ENCODE results near the gene NPW. TPM values are rescaled to one million over a fixed set of nuclear protein-coding genes. Genes with fewer than 3 reads are reported as not detected.

NPW gene
- total RNA-seq, 2 experiments from 2014 or later = 0.42 TPM; not detected in 1

GRCh38 chr16:2064368-2064945 is 44.9 kb downstream of the NPW start:
- Mint-ChIP-seq H3K9me3 (no peaks in the 10 kb centered on the region), H3K4me3 (no peak overlapping the region), H3K27ac (no peak overlapping the region), H3K27me3 (no peaks in the 10 kb centered on the region), H3K36me3 (peaks cover 10% of the 10 kb centered on the region), H3K4me1 (no peaks in the 10 kb centered on the region)
- POLR2A ChIA-PET = no interaction called here
- no peak for ATAC-seq (ENCODE audit: low read depth)
- no peak for DNase-seq

DNA sequence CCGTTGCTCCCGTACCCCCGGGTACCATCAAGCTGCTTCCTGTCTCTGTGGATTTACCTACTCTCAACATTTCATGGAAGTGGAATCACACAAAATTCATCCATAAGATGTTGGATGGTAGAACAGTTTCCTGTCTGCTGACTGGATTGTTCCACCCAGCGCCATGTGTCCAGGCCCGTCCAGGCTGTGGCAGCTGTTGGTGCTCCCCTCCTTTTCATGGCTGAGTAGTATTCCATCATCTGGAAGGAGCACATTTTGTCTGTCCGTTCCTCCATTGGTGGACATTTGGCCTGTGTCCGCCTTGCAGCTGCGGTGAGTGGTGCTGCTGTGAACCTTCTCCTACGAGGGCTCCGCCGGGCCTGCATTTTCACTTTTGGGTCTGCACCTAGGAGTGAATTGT is 46.6 kb downstream of the NPW start:
- no peaks in the 10 kb centered on the region for H3K4me1 Mint-ChIP-seq
- H3K36me3 Mint-ChIP-seq = peaks cover 10% of the 10 kb centered on the region
- no peak for ATAC-seq (ENCODE audit: low read depth)
- POLR2A ChIA-PET = no interaction called here
- H3K4me3 Mint-ChIP-seq = no peak overlapping the region
- no peaks in the 10 kb centered on the region for H3K9me3 Mint-ChIP-seq
- DNase-seq = no peak
- no peak overlapping the region for H3K27ac Mint-ChIP-seq
- no peaks in the 10 kb centered on the region for H3K27me3 Mint-ChIP-seq

Other genes starting within 250 kb of the NPW start
- 10 to 100 TPM; 58.1 to 60.9 TPM for gene NME3, start 248.2 kb upstream of the NPW start, total RNA-seq
- 10 to 100 TPM; 28.7 to 36.3 TPM for gene EME2, start 247.0 kb upstream of the NPW start, total RNA-seq
- gene MRPS34, start 246.7 kb upstream of the NPW start, total RNA-seq = 100 to 1,000 TPM in 1 of 2 experiments, 10 to 100 TPM in 1; 91.6 to 103 TPM
- gene SPSB3, start 237.2 kb upstream of the NPW start, total RNA-seq = 10 to 100 TPM; 67.8 to 74.1 TPM
- gene NUBP2, start 236.8 kb upstream of the NPW start, total RNA-seq = 10 to 100 TPM; 55.6 to 55.9 TPM
- gene IGFALS, start 226.1 kb upstream of the NPW start, total RNA-seq = under 1 TPM; 0.23 to 0.55 TPM
- 10 to 100 TPM; 48.7 to 51.6 TPM for gene HAGH, start 193.0 kb upstream of the NPW start, total RNA-seq
- gene FAHD1, start 192.6 kb upstream of the NPW start, total RNA-seq = 10 to 100 TPM; 12.0 to 12.2 TPM
- not detected for gene MEIOB, start 147.6 kb upstream of the NPW start, total RNA-seq
- gene HS3ST6, start 101.4 kb upstream of the NPW start, total RNA-seq = not detected
- gene MSRB1, start 76.6 kb upstream of the NPW start, total RNA-seq = 10 to 100 TPM; 12.0 to 12.5 TPM
- not detected for gene RPL3L, start 65.1 kb upstream of the NPW start, total RNA-seq
- 100 to 1,000 TPM; 108 to 115 TPM for gene NDUFB10, start 60.2 kb upstream of the NPW start, total RNA-seq
- 1,000 to 10,000 TPM; 2,404 to 2,409 TPM for gene RPS2, start 55.0 kb upstream of the NPW start, total RNA-seq
- gene RNF151, start 52.9 kb upstream of the NPW start, total RNA-seq = not detected
- gene TBL3, start 47.7 kb upstream of the NPW start, total RNA-seq = 10 to 100 TPM; 29.4 to 30.7 TPM
- gene NOXO1, start 38.3 kb upstream of the NPW start, total RNA-seq = 1 to 10 TPM in 1 of 2 experiments, under 1 TPM in 1; 0.58 to 1.8 TPM
- 10 to 100 TPM; 28.8 to 31.9 TPM for gene GFER, start 35.6 kb upstream of the NPW start, total RNA-seq
- gene SYNGR3, start 29.8 kb upstream of the NPW start, total RNA-seq = 1 to 10 TPM; 2.0 to 2.2 TPM
- 10 to 100 TPM; 67.8 to 77.1 TPM for gene ZNF598, start 10.0 kb upstream of the NPW start, total RNA-seq
- gene NHERF2, start 7.1 kb downstream of the NPW start, total RNA-seq = 1 to 10 TPM; 4.2 to 4.3 TPM
- gene NTHL1, start 28.0 kb downstream of the NPW start, total RNA-seq = 10 to 100 TPM; 19.4 to 20.7 TPM
- gene TSC2, start 28.2 kb downstream of the NPW start, total RNA-seq = 100 to 1,000 TPM; 113 to 125 TPM
- gene PKD1, start 116.1 kb downstream of the NPW start, total RNA-seq = 10 to 100 TPM; 95.5 to 97.3 TPM
- gene RAB26, start 128.8 kb downstream of the NPW start, total RNA-seq = under 1 TPM; 0.40 to 0.69 TPM
- gene TRAF7, start 136.0 kb downstream of the NPW start, total RNA-seq = 10 to 100 TPM; 50.2 to 51.8 TPM
- gene CASKIN1, start 176.8 kb downstream of the NPW start, total RNA-seq = 1 to 10 TPM in 1 of 2 experiments, under 1 TPM in 1; 0.88 to 1.1 TPM
- gene MLST8, start 185.7 kb downstream of the NPW start, total RNA-seq = 10 to 100 TPM; 32.1 to 33.1 TPM
- gene BRICD5, start 191.1 kb downstream of the NPW start, total RNA-seq = 10 to 100 TPM; 17.3 to 18.4 TPM
- 10 to 100 TPM; 22.6 to 23.2 TPM for gene PGP, start 195.1 kb downstream of the NPW start, total RNA-seq
- gene E4F1, start 203.8 kb downstream of the NPW start, total RNA-seq = 10 to 100 TPM; 34.1 to 34.8 TPM
- 1 to 10 TPM; 2.2 to 3.2 TPM for gene DNASE1L2, start 216.7 kb downstream of the NPW start, total RNA-seq
- gene ECI1, start 231.8 kb downstream of the NPW start, total RNA-seq = 10 to 100 TPM; 37.4 to 38.0 TPM
- 100 to 1,000 TPM; 212 to 220 TPM for gene RNPS1, start 248.3 kb downstream of the NPW start, total RNA-seq